Raji (cell line): ENCODE results near the gene TOR2A.

ENCODE experiments used
- POLR2A ChIP-seq: IDR thresholded peaks from 2 replicates; pipeline ENCODE4 v1.6.1; 2011; ENCODE audit warnings: low read depth, low read length, control low read depth; ENCODE audit not compliant: insufficient read depth

The TOR2A gene

DNA sequence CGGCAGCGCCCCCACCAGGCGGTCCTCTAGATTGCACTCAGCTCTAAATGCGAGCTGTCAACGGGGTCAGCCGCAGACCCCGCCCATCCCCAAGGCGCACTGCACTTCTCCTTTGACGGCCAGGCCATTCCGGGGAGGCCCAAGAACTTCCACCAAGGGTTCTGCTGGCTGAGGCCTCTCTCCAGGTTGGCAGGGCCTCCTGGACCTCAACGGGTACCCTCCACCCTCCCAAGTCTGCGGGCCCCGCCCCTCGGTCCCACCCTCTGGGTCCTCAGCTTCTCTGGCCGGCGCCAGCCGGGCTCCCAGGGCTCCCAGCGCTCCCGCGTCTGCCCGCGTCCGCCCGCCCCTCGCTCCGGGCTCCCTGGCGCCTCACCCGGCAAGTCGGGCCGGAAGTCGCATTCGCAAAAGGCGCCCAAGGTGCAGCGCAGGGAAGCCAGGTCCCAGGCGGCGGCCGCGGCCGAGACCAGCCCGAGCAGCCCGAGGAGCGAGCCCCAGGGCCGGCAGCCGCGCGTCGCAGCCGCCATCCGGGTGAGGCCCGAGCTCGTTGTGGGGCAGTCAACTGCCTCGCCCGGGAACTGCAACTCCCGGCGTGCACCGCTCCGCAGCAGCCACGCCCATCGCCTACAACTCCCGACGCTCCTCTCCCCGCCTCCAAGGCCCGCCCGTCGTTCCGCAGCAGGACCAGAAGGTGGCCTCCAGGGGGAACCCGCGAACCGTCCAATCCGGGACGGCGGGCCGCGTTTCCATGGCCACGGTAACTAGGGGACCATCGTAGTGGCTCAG lies at the start of gene TOR2A:
Gene TOR2A (minus strand): TSS at position 548 of the 783 bp plus-strand sequence. CDS start 24 bp downstream, at position 524.
- peak; percentile 86 for TF ChIP-seq POLR2A

DNA sequence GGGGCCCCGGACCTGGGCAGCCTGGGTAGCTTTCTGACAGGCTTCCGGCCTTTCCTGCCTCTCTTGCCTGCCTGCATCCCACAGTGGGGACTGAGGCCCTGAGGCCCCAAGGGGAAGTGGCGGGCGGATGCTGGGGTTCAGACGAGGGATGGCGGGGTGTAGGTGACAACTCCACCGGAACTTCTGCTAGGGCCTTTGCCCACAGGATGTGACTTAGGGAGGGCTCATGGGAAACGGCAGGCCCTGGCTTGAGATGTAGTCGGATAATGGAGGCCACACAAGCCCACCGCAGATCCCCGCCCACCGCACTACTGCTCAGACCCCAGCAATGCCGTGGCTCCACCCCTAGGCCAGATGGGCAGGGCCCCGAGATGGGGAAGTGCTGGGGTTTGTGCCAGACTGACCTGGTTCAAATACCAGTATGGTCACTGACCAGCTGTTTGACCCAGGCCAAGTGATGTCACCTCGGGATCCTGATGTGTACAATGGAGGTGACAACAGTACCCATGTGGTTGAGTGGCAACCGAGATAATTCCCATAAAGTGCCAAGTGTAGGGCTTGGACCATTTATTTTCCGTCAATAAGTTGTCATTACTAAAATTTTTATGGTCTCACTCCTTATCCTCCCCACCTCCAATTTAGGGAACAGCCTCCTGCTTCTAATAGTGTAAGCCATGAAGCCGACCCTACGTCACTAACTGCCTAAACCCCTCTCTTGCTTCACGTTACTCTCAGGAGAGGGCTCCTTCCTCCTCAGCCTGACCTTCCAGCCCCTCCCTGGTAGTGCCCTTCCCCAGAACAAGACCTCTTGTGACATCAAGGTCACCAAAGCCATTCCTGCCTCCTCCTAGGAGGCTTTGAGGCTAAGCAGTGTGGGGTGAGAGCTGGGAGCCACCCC lies 48.3 kb upstream of the TOR2A start:
- TF ChIP-seq POLR2A = peak; percentile 30; the same call in 1 of the 2 replicates

GRCh38 chr9:127781806-127782205 lies 46.7 kb upstream of the TOR2A start:
- no peak for TF ChIP-seq POLR2A

- no peak for TF ChIP-seq POLR2A
Observed at GRCh38 chr9:127780126-127780885, 45.2 kb upstream of the TOR2A start.

- peak; percentile 73 for TF ChIP-seq POLR2A
Observed at GRCh38 chr9:127779136-127779981, 44.3 kb upstream of the TOR2A start.

DNA sequence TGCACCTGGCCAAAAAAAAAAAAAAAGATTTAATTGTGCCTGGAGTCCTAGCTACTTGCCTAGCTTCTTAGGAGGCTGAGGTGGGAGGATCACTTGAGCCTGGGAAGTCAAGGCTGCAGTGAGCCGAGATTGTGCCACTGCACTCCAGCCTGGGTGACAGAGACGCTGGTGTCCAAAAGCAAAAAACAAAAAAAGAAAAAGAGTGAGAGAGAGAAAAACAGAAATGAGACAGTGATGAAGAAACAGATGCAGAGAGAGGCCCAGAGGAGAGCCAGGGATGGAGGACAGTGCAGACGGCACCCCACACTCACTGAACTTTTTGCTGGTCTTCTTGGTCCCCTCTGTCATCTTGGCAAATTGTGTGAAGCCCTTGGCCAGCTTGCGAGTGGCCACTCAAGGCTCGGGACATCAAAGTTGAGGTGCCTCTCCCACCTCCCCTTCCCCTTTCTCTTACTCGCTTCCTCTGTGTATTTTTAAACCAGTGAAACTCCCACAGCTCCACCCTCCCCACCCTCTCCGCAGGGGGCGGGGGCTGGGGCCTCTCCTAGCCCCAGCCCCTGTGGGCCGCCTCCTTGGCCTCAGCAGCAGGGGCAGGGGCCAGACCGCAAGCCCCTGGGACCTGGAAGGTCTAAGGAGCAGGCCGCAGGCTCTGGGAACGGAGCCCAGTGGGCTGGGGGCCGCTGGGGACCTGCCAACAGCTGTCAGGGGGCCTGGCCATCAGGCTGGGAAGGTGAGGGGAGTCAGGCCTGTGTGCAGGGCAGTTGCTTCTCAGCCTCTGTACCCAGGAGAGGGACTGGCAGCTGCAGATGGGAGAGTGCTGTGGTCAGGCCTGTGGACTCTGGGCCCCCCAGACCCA lies 43.4 kb upstream of the TOR2A start, which contains the start of gene SH2D3C:
Gene SH2D3C (minus strand): TSS at position 387 of the 856 bp plus-strand sequence. CDS start 39 bp downstream, at position 348.
- peak; percentile 69 for TF ChIP-seq POLR2A

GRCh38 chr9:127777368-127777980 lies 42.4 kb upstream of the TOR2A start:
- no peak for TF ChIP-seq POLR2A

DNA sequence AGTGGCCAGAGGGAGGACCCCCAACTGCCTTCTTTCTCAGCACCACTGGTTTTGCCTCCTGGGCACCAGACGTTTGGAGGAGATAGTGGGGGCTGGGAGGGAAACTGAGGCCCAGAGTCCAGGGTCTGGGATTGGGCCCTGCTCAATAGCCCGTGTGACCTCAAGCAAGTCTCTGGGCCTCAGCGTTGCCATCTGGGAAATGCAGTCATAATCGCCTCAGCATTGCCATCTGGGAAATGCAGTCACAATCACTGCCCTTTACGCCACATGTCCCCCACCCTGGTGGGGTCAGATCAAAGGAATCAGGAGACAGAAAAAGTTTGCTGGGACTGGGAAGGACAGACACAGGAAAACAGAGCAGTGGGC lies 41.8 kb upstream of the TOR2A start:
- no peak; the same call in 1 of the 2 replicates for TF ChIP-seq POLR2A

DNA sequence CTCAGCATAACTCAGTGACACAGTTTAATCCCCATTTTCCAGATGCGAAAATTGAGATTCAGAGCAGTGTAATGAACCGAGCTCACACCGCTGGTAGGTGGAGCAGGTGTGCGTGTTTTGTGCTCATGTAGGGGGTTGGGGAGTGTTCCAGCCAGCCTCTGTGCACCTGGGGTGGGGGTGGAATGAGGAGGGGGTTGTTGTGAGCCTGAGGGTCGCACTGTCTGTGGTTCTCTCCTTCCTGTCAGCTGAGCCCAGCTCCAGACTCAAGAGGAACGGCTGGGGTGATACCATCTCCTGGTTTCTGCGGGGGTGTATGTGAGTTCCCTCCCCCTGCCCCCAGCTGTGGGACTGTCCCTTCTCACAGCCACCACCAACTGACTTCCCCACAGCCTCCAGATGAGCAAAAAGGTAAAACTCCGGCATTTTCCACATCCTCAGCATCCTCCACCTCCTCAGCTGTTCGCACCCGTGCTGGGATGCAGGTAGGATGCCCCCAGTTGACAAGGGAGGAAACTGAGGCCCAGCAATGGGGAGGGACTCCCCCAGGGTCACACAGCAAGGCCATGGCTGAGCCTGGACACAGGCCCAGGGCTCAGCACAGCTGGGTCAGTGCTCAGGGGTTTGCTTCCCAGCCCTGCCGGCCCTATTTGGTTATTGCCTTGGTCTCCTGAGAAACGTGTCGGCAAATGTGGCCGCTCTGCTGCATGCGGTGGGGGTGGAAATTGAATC lies 41.3 kb upstream of the TOR2A start:
- TF ChIP-seq POLR2A = peak; percentile 80

- no peak for TF ChIP-seq POLR2A
Observed at GRCh38 chr9:127773981-127774380, 38.9 kb upstream of the TOR2A start.

- TF ChIP-seq POLR2A = no peak
Observed at GRCh38 chr9:127773272-127773671, 38.2 kb upstream of the TOR2A start.

- no peak for TF ChIP-seq POLR2A
Observed at GRCh38 chr9:127772603-127773002, 37.5 kb upstream of the TOR2A start.
